Measurements from ENCODE around the gene RETREG3. TPM values are rescaled to one million over a fixed set of nuclear protein-coding genes. Genes with fewer than 3 reads are reported as not detected.

Gene RETREG3
- total RNA-seq, 6 experiments from 2014 or later = 42.5 to 61.1 (median 48.9) TPM

DNA sequence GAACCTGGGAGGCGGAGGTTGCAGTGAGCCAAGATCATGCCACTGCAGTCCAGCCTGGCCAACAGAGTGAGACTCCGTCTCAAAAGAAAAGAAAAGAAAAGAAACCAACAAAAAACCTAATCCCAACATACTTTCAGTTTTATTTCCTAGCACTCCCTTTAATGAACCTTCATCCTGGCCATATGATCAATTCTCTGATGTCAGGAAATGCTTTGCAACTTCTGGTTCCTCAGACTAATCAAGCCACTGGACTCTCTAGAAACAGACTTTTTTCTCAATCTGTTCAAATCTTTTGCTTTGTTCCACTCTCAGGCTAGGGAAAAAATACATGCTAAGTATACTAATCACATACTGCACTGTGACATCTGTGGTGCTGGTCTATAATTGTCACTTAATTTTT is 18.3 kb downstream of the RETREG3 start:
- Mint-ChIP-seq H3K27me3 (ENCODE audit: insufficient read depth) (no peaks in the 10 kb centered on the region), H3K4me3 (no peak overlapping the region), H3K27ac (no peak overlapping the region), H3K36me3 (ENCODE audit: low read depth) (peaks cover 6% of the 10 kb centered on the region; the same call in 1 of the 2 replicates), H3K4me1 (ENCODE audit: low read depth) (peaks cover 4% of the 10 kb centered on the region; the same call in 1 of the 2 replicates), H3K9me3 (no peaks in the 10 kb centered on the region)
- TF ChIP-seq, protein P1, sequence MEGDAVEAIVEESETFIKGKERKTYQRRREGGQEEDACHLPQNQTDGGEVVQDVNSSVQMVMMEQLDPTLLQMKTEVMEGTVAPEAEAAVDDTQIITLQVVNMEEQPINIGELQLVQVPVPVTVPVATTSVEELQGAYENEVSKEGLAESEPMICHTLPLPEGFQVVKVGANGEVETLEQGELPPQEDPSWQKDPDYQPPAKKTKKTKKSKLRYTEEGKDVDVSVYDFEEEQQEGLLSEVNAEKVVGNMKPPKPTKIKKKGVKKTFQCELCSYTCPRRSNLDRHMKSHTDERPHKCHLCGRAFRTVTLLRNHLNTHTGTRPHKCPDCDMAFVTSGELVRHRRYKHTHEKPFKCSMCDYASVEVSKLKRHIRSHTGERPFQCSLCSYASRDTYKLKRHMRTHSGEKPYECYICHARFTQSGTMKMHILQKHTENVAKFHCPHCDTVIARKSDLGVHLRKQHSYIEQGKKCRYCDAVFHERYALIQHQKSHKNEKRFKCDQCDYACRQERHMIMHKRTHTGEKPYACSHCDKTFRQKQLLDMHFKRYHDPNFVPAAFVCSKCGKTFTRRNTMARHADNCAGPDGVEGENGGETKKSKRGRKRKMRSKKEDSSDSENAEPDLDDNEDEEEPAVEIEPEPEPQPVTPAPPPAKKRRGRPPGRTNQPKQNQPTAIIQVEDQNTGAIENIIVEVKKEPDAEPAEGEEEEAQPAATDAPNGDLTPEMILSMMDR (IDR thresholded peaks at IDR 0.05) = no peak
- DNase-seq = no peak

DNA sequence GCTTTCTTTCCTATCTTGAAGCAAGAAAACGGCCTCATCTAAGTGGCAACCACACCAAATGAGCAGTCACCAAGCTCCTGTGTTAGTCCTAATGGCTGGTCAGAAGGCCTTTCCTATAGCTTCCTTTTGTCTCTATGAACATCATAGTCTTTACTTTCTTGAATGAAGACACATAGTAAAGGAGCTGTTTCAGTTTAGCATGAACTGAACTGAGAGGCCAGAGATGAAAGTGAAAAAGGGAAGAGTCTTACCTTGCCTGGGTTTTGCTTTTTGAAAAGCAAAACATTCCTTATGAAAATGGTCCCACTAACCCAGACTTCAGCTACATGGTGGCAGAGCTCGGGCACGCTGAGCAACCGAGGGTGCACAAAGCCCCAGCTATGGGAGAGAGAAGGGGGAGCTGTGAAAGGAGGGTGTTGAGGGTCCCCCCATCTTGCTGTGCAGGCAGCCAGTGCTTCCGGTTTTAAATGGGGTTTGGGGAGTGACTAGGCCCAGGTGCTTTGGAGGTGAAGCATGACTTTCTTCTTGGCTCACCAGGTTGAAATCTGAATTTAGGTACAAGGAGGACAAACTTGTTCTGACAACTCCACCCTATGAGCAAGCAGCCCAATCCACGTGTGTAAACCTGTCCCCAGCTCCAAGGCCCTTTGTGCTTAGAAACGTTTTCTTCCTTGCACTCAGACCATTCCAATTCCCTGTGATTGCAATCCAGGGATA is 22.5 kb downstream of the RETREG3 start:
- no peak for DNase-seq
- H3K27ac Mint-ChIP-seq = peak overlapping the region; percentile 22; the same call in 1 of the 2 replicates
- peaks cover 6% of the 10 kb centered on the region for H3K36me3 Mint-ChIP-seq (ENCODE audit: low read depth)

DNA sequence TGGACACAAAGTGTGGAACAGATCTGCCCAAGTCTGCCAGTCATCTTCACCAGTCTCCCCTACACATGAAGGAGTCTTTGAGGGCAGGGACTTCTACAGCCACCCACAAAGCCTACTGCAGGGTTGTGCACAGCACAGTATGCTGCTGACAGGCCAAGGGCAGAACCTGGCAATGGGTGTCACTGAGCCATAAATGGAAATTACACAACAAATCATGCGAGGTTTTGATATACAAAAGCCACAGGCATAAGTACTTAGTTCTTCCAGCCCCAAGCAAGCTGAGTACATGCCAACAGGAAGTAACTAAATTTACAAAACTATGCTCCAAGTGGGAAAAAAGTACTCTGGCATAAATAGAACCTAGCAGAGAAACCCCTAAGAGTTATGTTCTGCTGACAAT is 23.8 kb downstream of the RETREG3 start:
- no peak overlapping the region for H3K4me3 Mint-ChIP-seq
- TF ChIP-seq, protein P1 (IDR thresholded peaks at IDR 0.05) = no peak
- H3K9me3 Mint-ChIP-seq = no peaks in the 10 kb centered on the region
- DNase-seq = no peak
- H3K36me3 Mint-ChIP-seq (ENCODE audit: low read depth) = peaks cover 6% of the 10 kb centered on the region
- no peak overlapping the region for H3K27ac Mint-ChIP-seq
- H3K27me3 Mint-ChIP-seq (ENCODE audit: insufficient read depth) = no peaks in the 10 kb centered on the region; the same call in 1 of the 2 replicates
- H3K4me1 Mint-ChIP-seq (ENCODE audit: low read depth) = no peaks in the 10 kb centered on the region

More for the DNA sequence above, 22.5 kb downstream of the RETREG3 start:
- Mint-ChIP-seq H3K27me3 (ENCODE audit: insufficient read depth) (no peaks in the 10 kb centered on the region; the same call in 1 of the 2 replicates), H3K9me3 (no peaks in the 10 kb centered on the region), H3K4me1 (ENCODE audit: low read depth) (peaks cover 1% of the 10 kb centered on the region; the same call in 1 of the 2 replicates), H3K4me3 (no peak overlapping the region)
- TF ChIP-seq, protein P1 (IDR thresholded peaks at IDR 0.05) = no peak

DNA sequence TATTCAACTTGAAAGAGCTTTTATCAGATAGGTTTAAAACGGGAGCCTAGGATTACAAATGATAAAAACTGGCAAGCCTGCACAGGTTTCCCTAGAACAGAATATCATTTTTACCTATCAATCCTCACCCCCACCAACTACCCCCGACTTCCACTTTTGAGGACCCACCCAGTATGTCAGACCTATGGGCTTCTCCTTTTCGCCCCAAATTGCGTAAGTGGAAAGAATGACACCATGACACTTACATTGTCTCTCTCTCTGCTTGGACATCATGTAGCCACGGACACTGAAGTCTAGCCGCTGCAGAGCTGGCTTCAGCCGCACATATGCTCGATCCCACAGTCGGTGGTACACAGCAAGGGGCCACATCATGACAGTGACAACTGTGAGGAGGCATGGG is 24.3 kb downstream of the RETREG3 start:
- no peak for DNase-seq
- H3K27me3 Mint-ChIP-seq (ENCODE audit: insufficient read depth) = no peaks in the 10 kb centered on the region; the same call in 1 of the 2 replicates
- H3K9me3 Mint-ChIP-seq = no peaks in the 10 kb centered on the region
- H3K4me1 Mint-ChIP-seq (ENCODE audit: low read depth) = no peaks in the 10 kb centered on the region
- H3K36me3 Mint-ChIP-seq (ENCODE audit: low read depth) = peaks cover 6% of the 10 kb centered on the region
- no peak overlapping the region for H3K27ac Mint-ChIP-seq
- no peak overlapping the region for H3K4me3 Mint-ChIP-seq
- TF ChIP-seq, protein P1 (IDR thresholded peaks at IDR 0.05) = no peak

DNA sequence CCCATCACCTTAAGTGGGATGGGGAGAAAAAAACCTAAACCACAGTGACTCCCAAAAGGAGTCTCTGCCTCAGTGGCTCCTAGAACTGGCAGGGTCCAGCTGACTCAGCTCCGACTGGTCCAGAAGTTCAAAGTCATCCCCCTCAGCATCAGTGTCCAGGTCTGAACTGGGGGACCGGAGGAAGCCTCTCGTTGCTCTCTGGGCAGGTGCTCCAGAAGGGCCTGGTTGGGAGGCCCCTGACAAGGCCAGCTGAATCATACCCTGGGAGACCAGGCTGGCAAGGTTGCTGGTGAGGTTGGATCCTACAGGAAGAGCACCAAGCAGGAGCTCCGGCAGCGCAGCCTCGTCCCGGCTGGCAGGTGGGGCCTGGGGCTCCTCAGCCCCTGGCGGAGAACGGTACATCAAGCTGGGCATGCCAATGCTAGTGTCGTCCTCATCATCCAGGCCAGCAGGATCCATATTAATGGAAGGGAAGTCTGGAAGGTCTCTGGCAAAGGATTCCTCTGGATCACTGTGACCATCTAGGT is 27.4 kb downstream of the RETREG3 start:
- Mint-ChIP-seq H3K4me1 (ENCODE audit: low read depth) (peaks cover 19% of the 10 kb centered on the region), H3K36me3 (ENCODE audit: low read depth) (peaks cover 10% of the 10 kb centered on the region), H3K4me3 (no peak overlapping the region), H3K27me3 (ENCODE audit: insufficient read depth) (no peaks in the 10 kb centered on the region; the same call in 1 of the 2 replicates), H3K9me3 (no peaks in the 10 kb centered on the region), H3K27ac (no peak overlapping the region)
- DNase-seq = no peak
- TF ChIP-seq, protein P1 (IDR thresholded peaks at IDR 0.05) = no peak

Measured in HFFc6 (cell line).